H1 (cell line): ENCODE measurements around the gene RPLP2. TPM values are rescaled to one million over a fixed set of nuclear protein-coding genes. Genes with fewer than 3 reads are reported as not detected.

ENCODE experiments used
- CBX8 ChIP-seq: fragments of 300-800, 300-1000 bp; sonication (generic); IDR thresholded peaks from 2 replicates; pipeline ENCODE4 v1.7.1; 2016; ENCODE audit warnings: low read depth, low read length, borderline replicate concordance
- CTBP2 ChIP-seq: IDR thresholded peaks from 2 replicates; pipeline ENCODE4 v1.7.0; 2011; ENCODE audit warnings: borderline replicate concordance, mild to moderate bottlenecking, moderate library complexity, mixed read lengths, low read length; ENCODE audit not compliant: insufficient read depth, insufficient read length
- HDAC2 ChIP-seq, 2 experiments: fragments of 300-600 bp in 1 of 2; sonication (generic) in 1 of 2; IDR thresholded peaks; 2 replicates each; pipeline ENCODE4 v1.6.1; 2011 to 2012; ENCODE audit warnings: low read depth in 2 of 2, low read length in 2 of 2, mild to moderate bottlenecking in 2 of 2, moderate library complexity in 2 of 2, borderline replicate concordance in 1 of 2, inconsistent platforms in 1 of 2
- JUND ChIP-seq: IDR thresholded peaks from 2 replicates; pipeline ENCODE4 v1.6.1; 2011; ENCODE audit warnings: mild to moderate bottlenecking, improper control_type of control experiment, low read length
- KDM1A ChIP-seq: fragments of 200-600, 300-600 bp; sonication (generic); IDR thresholded peaks from 2 replicates; pipeline ENCODE4 v1.7.1; 2016; ENCODE audit warnings: mild to moderate bottlenecking, low read length, borderline replicate concordance
- POLR2A ChIP-seq, 2 experiments: IDR thresholded peaks; 1 replicate in 1 of 2; 2 replicates in 1 of 2; pipeline ENCODE4 v1.6.1; 2011; ENCODE audit warnings: low read depth in 2 of 2, low read length in 2 of 2, mild to moderate bottlenecking in 2 of 2; ENCODE audit errors: control extremely low read depth in 1 of 2
- RNF2 ChIP-seq: fragments of 200-900, 300-1000 bp; sonication (generic); IDR thresholded peaks from 2 replicates; pipeline ENCODE4 v1.7.1; 2016; ENCODE audit warnings: borderline replicate concordance, low read depth, mild to moderate bottlenecking, antibody characterized with exemption, low read length; ENCODE audit not compliant: poor library complexity, severe bottlenecking; ENCODE audit errors: missing control alignments
- polyA plus RNA-seq, 7 experiments: library from polyadenylated mRNA; depleted of rRNA in 3 of 7; stranded (reverse) in 5 of 7; unstranded in 2 of 7; fragments of >200 nt in 5 of 7; fragments of 200-250 nt in 2 of 7; gene quantifications; 1 replicate in 5 of 7; 2 replicates in 1 of 7; 4 replicates in 1 of 7; pipeline versions ENCODE4 v1.2.1 to v1.2.3, GENCODE V29; 2011 to 2013; ENCODE audit warnings: missing spikeins in 2 of 7, mixed read lengths in 2 of 7
- total RNA-seq: library from RNA; stranded (reverse); fragmentation: NEBNext Ultra II Directional; extraction: Animal tissue kit (Norgen Biotek cat#: 25700); gene quantifications from 2 replicates; pipeline ENCODE4 v1.2.1, GENCODE V29; 2021
- TF ChIP-seq, protein P1 (sequence below): fragments of 300-600 bp; sonication (generic); IDR thresholded peaks from 2 replicates; pipeline ENCODE4 v1.7.1; 2012; ENCODE audit warnings: low read length, moderate library complexity, mild to moderate bottlenecking, inconsistent platforms; ENCODE audit not compliant: insufficient replicate concordance

Gene RPLP2
- total and polyA plus RNA-seq, 2 of the 8 experiments (the other 6 are each of a cell fraction or from before 2014, with no cell fraction given), result 1,789 to 2,106 TPM

DNA sequence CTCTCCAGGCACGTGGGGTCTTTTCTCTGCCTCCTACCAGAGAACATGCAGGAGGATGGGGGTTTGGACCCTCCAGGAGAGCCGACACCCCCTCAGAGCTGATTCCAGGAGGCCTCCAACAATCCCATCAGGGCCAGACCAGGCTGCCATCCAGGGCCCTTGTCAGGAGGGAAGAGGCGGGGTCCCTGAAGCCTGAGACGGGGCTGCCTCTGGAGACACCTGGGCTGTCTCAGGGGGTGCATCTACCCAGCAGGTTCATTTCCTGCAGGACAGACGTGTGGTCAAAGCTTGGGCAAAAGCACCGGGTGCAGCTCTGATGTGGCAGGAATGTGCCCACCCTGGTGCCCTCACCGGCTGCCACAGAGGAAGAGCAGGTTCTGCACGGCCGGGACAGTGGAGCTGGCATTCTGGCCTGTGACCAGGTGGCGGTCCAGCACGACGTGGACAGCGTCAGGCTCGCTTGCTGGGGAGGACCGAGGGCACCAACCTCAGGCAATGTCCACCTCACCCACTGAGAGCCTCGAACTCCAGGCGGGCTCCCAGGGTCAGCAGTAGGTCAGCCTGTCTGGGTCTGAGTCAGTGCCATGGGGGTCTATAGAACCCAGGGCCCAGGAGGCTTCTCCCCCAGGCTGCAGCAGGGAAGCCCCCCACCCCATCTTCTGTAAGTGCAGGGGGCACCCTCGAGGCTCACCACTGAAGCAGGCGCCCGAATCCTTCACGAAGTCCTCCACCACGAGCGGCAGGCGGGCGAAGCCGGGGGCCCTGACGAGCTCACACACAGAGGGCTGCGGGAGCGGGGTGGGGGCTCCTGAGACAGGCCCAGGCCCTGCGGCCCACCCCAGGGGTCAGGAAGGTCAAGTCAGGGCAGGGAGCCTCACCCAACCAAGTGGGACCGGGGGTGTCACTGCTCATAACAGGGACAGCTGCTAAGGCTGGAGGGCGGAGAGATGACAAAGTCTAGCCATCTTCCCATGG lies 38.8 kb upstream of the RPLP2 start (continued):
- TF ChIP-seq, protein P1, sequence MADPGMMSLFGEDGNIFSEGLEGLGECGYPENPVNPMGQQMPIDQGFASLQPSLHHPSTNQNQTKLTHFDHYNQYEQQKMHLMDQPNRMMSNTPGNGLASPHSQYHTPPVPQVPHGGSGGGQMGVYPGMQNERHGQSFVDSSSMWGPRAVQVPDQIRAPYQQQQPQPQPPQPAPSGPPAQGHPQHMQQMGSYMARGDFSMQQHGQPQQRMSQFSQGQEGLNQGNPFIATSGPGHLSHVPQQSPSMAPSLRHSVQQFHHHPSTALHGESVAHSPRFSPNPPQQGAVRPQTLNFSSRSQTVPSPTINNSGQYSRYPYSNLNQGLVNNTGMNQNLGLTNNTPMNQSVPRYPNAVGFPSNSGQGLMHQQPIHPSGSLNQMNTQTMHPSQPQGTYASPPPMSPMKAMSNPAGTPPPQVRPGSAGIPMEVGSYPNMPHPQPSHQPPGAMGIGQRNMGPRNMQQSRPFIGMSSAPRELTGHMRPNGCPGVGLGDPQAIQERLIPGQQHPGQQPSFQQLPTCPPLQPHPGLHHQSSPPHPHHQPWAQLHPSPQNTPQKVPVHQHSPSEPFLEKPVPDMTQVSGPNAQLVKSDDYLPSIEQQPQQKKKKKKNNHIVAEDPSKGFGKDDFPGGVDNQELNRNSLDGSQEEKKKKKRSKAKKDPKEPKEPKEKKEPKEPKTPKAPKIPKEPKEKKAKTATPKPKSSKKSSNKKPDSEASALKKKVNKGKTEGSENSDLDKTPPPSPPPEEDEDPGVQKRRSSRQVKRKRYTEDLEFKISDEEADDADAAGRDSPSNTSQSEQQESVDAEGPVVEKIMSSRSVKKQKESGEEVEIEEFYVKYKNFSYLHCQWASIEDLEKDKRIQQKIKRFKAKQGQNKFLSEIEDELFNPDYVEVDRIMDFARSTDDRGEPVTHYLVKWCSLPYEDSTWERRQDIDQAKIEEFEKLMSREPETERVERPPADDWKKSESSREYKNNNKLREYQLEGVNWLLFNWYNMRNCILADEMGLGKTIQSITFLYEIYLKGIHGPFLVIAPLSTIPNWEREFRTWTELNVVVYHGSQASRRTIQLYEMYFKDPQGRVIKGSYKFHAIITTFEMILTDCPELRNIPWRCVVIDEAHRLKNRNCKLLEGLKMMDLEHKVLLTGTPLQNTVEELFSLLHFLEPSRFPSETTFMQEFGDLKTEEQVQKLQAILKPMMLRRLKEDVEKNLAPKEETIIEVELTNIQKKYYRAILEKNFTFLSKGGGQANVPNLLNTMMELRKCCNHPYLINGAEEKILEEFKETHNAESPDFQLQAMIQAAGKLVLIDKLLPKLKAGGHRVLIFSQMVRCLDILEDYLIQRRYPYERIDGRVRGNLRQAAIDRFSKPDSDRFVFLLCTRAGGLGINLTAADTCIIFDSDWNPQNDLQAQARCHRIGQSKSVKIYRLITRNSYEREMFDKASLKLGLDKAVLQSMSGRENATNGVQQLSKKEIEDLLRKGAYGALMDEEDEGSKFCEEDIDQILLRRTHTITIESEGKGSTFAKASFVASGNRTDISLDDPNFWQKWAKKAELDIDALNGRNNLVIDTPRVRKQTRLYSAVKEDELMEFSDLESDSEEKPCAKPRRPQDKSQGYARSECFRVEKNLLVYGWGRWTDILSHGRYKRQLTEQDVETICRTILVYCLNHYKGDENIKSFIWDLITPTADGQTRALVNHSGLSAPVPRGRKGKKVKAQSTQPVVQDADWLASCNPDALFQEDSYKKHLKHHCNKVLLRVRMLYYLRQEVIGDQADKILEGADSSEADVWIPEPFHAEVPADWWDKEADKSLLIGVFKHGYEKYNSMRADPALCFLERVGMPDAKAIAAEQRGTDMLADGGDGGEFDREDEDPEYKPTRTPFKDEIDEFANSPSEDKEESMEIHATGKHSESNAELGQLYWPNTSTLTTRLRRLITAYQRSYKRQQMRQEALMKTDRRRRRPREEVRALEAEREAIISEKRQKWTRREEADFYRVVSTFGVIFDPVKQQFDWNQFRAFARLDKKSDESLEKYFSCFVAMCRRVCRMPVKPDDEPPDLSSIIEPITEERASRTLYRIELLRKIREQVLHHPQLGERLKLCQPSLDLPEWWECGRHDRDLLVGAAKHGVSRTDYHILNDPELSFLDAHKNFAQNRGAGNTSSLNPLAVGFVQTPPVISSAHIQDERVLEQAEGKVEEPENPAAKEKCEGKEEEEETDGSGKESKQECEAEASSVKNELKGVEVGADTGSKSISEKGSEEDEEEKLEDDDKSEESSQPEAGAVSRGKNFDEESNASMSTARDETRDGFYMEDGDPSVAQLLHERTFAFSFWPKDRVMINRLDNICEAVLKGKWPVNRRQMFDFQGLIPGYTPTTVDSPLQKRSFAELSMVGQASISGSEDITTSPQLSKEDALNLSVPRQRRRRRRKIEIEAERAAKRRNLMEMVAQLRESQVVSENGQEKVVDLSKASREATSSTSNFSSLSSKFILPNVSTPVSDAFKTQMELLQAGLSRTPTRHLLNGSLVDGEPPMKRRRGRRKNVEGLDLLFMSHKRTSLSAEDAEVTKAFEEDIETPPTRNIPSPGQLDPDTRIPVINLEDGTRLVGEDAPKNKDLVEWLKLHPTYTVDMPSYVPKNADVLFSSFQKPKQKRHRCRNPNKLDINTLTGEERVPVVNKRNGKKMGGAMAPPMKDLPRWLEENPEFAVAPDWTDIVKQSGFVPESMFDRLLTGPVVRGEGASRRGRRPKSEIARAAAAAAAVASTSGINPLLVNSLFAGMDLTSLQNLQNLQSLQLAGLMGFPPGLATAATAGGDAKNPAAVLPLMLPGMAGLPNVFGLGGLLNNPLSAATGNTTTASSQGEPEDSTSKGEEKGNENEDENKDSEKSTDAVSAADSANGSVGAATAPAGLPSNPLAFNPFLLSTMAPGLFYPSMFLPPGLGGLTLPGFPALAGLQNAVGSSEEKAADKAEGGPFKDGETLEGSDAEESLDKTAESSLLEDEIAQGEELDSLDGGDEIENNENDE, result no peak
- TF ChIP-seq HDAC2 (IDR thresholded peaks at IDR 0.05; ENCODE audit: borderline replicate concordance in 1 of 2, low read depth in 2 of 2, low read length in 2 of 2), result no peak
- TF ChIP-seq POLR2A (IDR thresholded peaks at IDR 0.05; ENCODE audit: control extremely low read depth in 1 of 2, low read depth in 2 of 2, low read length in 2 of 2), result no peak
- TF ChIP-seq CBX8, result no peak
- no peak for TF ChIP-seq KDM1A
- TF ChIP-seq JUND, result no peak
- TF ChIP-seq CTBP2, result no peak
- TF ChIP-seq RNF2, result no peak
